ENCODE data around the gene ANKRD27. TPM values are rescaled to one million over a fixed set of nuclear protein-coding genes. Genes with fewer than 3 reads are reported as not detected.

The ANKRD27 gene
- total and polyA plus RNA-seq, 10 of the 15 experiments (the other 5 are each of a cell fraction or from before 2014, with no cell fraction given), result 2.8 to 49.9 (median 28.5) TPM

- Histone ChIP-seq H2AFZ (ENCODE audit: control insufficient read depth, low read depth, low read length) (no peak overlapping the region), H3K4me2 (ENCODE audit: control insufficient read depth, insufficient read depth) (no peak overlapping the region), H4K20me1 (ENCODE audit: control insufficient read depth, insufficient read depth) (no peaks in the 10 kb centered on the region; the same call in 1 of the 2 replicates), H3K36me3 (ENCODE audit: control insufficient read depth in 2 of 2, insufficient read depth in 2 of 2, low read length in 1 of 2) (peaks cover 0 to 16% of the 10 kb centered on the region in 2 experiments; a peak in 3 of 4 replicates), H3K27ac (ENCODE audit: control insufficient read depth, insufficient read depth) (no peak overlapping the region), H3K9ac (ENCODE audit: control insufficient read depth, insufficient read depth, low read length) (no peak overlapping the region), H3K27me3 (replicated peaks in 1 of 2; ENCODE audit: control insufficient read depth in 2 of 2, insufficient read depth in 2 of 2, low read length in 1 of 2) (no peaks in the 10 kb centered on the region), H3K4me3 (no peak overlapping the region), H3K9me3 (replicated peaks; ENCODE audit: control insufficient read depth, insufficient read depth, low read length) (peaks cover 1% of the 10 kb centered on the region), H3K79me2 (ENCODE audit: control insufficient read depth, insufficient read depth, low read length) (peaks cover 2% of the 10 kb centered on the region), H3K4me1 (ENCODE audit: control insufficient read depth, insufficient read depth, low read length) (no peaks in the 10 kb centered on the region)
- POLR2A ChIA-PET, result interaction anchor here (0.6 kb wide), 1 partner anchor 21 kb away, joined by 4 read pairs; no protein-coding TSS in a partner anchor
- ATAC-seq (no peak), DNase-seq (ENCODE audit: low read depth, low spot score) (no peak), FAIRE-seq (no peak)
- TF ChIP-seq TAF1 (IDR thresholded peaks at IDR 0.05; ENCODE audit: borderline replicate concordance, low read depth, low read length) (no peak), POU2F2 (IDR thresholded peaks at IDR 0.05; ENCODE audit: borderline replicate concordance, low read depth, low read length) (no peak), NFXL1 (IDR thresholded peaks at IDR 0.05; ENCODE audit: borderline replicate concordance) (no peak), ZNF622 (IDR thresholded peaks at IDR 0.05) (no peak), HDAC2 (IDR thresholded peaks at IDR 0.05) (no peak), SMARCA5 (IDR thresholded peaks at IDR 0.05) (no peak), GATAD2B (conservative IDR thresholded peaks at IDR 0.05; ENCODE audit: low read depth) (no peak), CBX5 (IDR thresholded peaks at IDR 0.05; ENCODE audit: low read depth) (no peak), PML (IDR thresholded peaks at IDR 0.05; ENCODE audit: low read length) (no peak), CHD1 (IDR thresholded peaks at IDR 0.05; ENCODE audit: low read depth, low read length) (no peak), ZZZ3 (IDR thresholded peaks at IDR 0.05; ENCODE audit: control insufficient read depth, insufficient read length, low read depth) (no peak), KDM1A (IDR thresholded peaks at IDR 0.05; ENCODE audit: borderline replicate concordance) (no peak), RCOR1 (conservative IDR thresholded peaks at IDR 0.05; ENCODE audit: low read depth, low read length) (no peak), EP300 (IDR thresholded peaks at IDR 0.05; ENCODE audit: borderline replicate concordance in 1 of 2, control insufficient read depth in 1 of 2, low read depth in 2 of 2, low read length in 2 of 2) (no peak), BCL3 (IDR thresholded peaks at IDR 0.05; ENCODE audit: borderline replicate concordance, insufficient read depth, low read depth, low read length, poor library complexity, severe bottlenecking) (no peak), NR2C2 (IDR thresholded peaks at IDR 0.05; ENCODE audit: borderline replicate concordance, control insufficient read depth, insufficient read length, low read depth) (no peak), PAX8 (IDR thresholded peaks at IDR 0.05) (no peak)
- TF ChIP-seq, protein P1, sequence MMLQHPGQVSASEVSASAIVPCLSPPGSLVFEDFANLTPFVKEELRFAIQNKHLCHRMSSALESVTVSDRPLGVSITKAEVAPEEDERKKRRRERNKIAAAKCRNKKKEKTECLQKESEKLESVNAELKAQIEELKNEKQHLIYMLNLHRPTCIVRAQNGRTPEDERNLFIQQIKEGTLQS (IDR thresholded peaks at IDR 0.05; ENCODE audit: borderline replicate concordance, extremely low read depth, low read depth, low read length), result no peak
- TF ChIP-seq, protein P2, sequence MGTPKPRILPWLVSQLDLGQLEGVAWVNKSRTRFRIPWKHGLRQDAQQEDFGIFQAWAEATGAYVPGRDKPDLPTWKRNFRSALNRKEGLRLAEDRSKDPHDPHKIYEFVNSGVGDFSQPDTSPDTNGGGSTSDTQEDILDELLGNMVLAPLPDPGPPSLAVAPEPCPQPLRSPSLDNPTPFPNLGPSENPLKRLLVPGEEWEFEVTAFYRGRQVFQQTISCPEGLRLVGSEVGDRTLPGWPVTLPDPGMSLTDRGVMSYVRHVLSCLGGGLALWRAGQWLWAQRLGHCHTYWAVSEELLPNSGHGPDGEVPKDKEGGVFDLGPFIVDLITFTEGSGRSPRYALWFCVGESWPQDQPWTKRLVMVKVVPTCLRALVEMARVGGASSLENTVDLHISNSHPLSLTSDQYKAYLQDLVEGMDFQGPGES (IDR thresholded peaks at IDR 0.05), result no peak
- BruUV-seq (replicated peaks), result no TSS peak
- CTCF ChIA-PET, result no interaction called here
- RAD21 ChIA-PET (ENCODE audit: unreplicated experiment), result no interaction called here
- SMC1A ChIA-PET (ENCODE audit: uncharacterized antibody, unreplicated experiment), result interaction anchor here (0.6 kb wide), 1 partner anchor 1694 kb away, joined by 3 read pairs; no protein-coding TSS in a partner anchor
- intact Hi-C loops (cut with micrococcal nuclease; ENCODE audit: unreplicated experiment), result no loop called here
- WGBS (ENCODE audit: insufficient coverage, insufficient replicate concordance, low lambda C conversion rate, missing lambda C conversion rate), result 57% methylated on average over 3 of the region's 3 CpGs
- in situ Hi-C loops (cut with MboI), result no loop called here
Measured at GRCh38 chr19:32708457-32708856, 33.5 kb upstream of the ANKRD27 start.

Data from GM12878 (cell line).